Measurements from ENCODE around the gene LGI2.

The LGI2 gene

DNA sequence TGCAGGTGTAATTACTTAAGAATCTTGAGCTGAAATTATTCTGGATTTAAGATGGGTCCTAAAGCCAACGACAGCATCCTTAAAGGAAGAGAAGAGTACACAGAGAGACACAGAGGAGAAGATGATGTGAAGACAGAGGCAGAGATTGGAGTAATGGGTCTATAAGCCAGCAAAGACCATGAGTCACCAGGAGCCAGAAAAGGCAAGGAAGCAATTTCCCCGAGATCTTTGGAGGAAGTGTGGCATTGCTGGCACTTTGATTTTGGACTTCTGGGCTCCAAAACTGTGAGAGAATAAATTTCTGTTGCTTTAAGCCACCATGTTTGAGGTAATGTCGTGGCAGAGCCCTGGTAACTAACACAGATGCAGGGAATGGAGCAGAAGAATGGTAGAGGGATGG is 32.4 kb upstream of the LGI2 start:
- H3K4ac ChIP-seq (ENCODE audit: low read depth, low read length): no peak overlapping the region
- H3K4me2 ChIP-seq (ENCODE audit: low read length): no peak overlapping the region
- DNase-seq: no peak
- no peak overlapping the region for H3K18ac ChIP-seq (ENCODE audit: low read length)
- H3K27ac ChIP-seq (ENCODE audit: low read depth, low read length): no peak overlapping the region
- no peak overlapping the region for H3K4me3 ChIP-seq (ENCODE audit: low read length)
- H4K5ac ChIP-seq (ENCODE audit: low read length): no peak overlapping the region
- no peaks in the 10 kb centered on the region for H3K27me3 ChIP-seq (ENCODE audit: insufficient read depth, low read length, poor library complexity)
- H3K56ac ChIP-seq (ENCODE audit: low read length): no peak overlapping the region
- no peak overlapping the region for H2BK120ac ChIP-seq (ENCODE audit: low read depth, low read length)
- H3K23ac ChIP-seq (ENCODE audit: low read length): no peak overlapping the region
- H2AK5ac ChIP-seq (ENCODE audit: low read length): no peak overlapping the region
- no peak overlapping the region for H3K9ac ChIP-seq (ENCODE audit: low read length)
- H3K79me2 ChIP-seq (ENCODE audit: control insufficient read depth, insufficient read depth, low read length): no peaks in the 10 kb centered on the region
- WGBS (ENCODE audit: extremely low coverage, insufficient coverage, low lambda C conversion rate): no CpG with 5 or more reads among the region's 3 CpGs
- H3K79me1 ChIP-seq (ENCODE audit: low read length): no peaks in the 10 kb centered on the region
- no peak overlapping the region for H4K8ac ChIP-seq (ENCODE audit: low read depth, low read length)
- H3K4me1 ChIP-seq (ENCODE audit: control insufficient read depth, low read depth, low read length): peaks cover 4% of the 10 kb centered on the region
- no peak overlapping the region for H2BK15ac ChIP-seq (replicated peaks; ENCODE audit: low read depth)
- no peak overlapping the region for H2BK5ac ChIP-seq (ENCODE audit: low read length)
- H3K36me3 ChIP-seq (ENCODE audit: control insufficient read depth, insufficient read depth, low read length): no peaks in the 10 kb centered on the region

DNA sequence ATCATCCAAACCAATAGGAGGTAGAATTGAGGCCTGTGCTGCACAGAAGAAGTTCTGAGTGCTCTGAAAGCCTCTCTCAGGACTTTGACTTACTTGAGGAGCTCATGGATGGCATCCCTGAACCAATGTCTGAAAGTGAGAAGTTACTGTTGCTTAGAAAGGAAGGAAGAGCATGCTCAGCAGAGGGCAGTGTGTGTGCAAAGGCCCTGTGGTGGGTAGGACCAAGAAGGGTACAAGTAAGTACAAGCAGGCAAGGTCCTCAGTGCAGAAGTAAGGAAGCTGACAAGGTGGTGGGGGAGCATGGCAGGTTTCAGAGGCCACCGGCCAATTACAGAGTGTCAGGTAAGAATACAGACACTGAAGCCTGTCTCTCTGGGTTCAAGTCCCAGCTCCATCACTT is 31.4 kb upstream of the LGI2 start:
- Histone ChIP-seq H2BK5ac (ENCODE audit: low read length) (no peak overlapping the region), H3K27me3 (ENCODE audit: insufficient read depth, low read length, poor library complexity) (no peaks in the 10 kb centered on the region), H4K8ac (ENCODE audit: low read depth, low read length) (no peak overlapping the region), H3K27ac (ENCODE audit: low read depth, low read length) (no peak overlapping the region), H3K9ac (ENCODE audit: low read length) (no peak overlapping the region), H3K4me3 (ENCODE audit: low read length) (no peak overlapping the region), H3K4ac (ENCODE audit: low read depth, low read length) (no peak overlapping the region), H3K79me2 (ENCODE audit: control insufficient read depth, insufficient read depth, low read length) (no peaks in the 10 kb centered on the region), H3K23ac (ENCODE audit: low read length) (no peak overlapping the region), H2BK120ac (ENCODE audit: low read depth, low read length) (no peak overlapping the region), H2AK5ac (ENCODE audit: low read length) (no peak overlapping the region), H3K4me2 (ENCODE audit: low read length) (no peak overlapping the region), H3K56ac (ENCODE audit: low read length) (no peak overlapping the region), H2BK15ac (replicated peaks; ENCODE audit: low read depth) (no peak overlapping the region), H3K36me3 (ENCODE audit: control insufficient read depth, insufficient read depth, low read length) (no peaks in the 10 kb centered on the region), H3K79me1 (ENCODE audit: low read length) (no peaks in the 10 kb centered on the region), H3K18ac (ENCODE audit: low read length) (no peak overlapping the region), H4K5ac (ENCODE audit: low read length) (no peak overlapping the region), H3K4me1 (ENCODE audit: control insufficient read depth, low read depth, low read length) (peaks cover 4% of the 10 kb centered on the region)
- no CpG with 5 or more reads among the region's 1 CpG for WGBS (ENCODE audit: extremely low coverage, insufficient coverage, low lambda C conversion rate)
- no peak for DNase-seq

DNA sequence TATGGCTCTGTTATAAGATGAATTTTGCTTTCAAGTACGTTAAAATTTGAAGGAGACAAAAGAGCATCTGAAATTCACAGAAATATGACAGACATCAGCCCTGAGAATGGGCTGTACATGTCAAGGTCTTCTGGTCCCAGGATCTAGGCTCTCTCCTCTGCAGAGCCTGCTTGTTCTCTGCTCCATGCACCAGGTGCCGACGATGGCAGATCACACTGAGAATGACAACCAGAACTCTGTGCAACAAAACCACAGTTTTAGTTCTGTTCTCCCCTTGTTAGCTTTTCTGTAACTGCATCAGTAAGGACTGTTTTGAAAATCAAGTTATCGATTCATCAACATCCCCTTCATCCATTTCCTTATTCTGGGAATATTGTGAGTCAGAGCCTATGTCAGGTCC is 30.9 kb upstream of the LGI2 start:
- Histone ChIP-seq H3K27ac (ENCODE audit: low read depth, low read length) (no peak overlapping the region), H4K8ac (ENCODE audit: low read depth, low read length) (no peak overlapping the region), H2AK5ac (ENCODE audit: low read length) (no peak overlapping the region), H4K5ac (ENCODE audit: low read length) (no peak overlapping the region), H3K56ac (ENCODE audit: low read length) (no peak overlapping the region), H2BK120ac (ENCODE audit: low read depth, low read length) (no peak overlapping the region), H3K4me1 (ENCODE audit: control insufficient read depth, low read depth, low read length) (peaks cover 4% of the 10 kb centered on the region), H3K4ac (ENCODE audit: low read depth, low read length) (no peak overlapping the region), H3K4me3 (ENCODE audit: low read length) (no peak overlapping the region), H3K79me1 (ENCODE audit: low read length) (no peaks in the 10 kb centered on the region), H2BK5ac (ENCODE audit: low read length) (no peak overlapping the region), H3K79me2 (ENCODE audit: control insufficient read depth, insufficient read depth, low read length) (no peaks in the 10 kb centered on the region), H3K9ac (ENCODE audit: low read length) (no peak overlapping the region), H3K18ac (ENCODE audit: low read length) (no peak overlapping the region), H2BK15ac (replicated peaks; ENCODE audit: low read depth) (no peak overlapping the region), H3K4me2 (ENCODE audit: low read length) (no peak overlapping the region), H3K27me3 (ENCODE audit: insufficient read depth, low read length, poor library complexity) (no peaks in the 10 kb centered on the region), H3K36me3 (ENCODE audit: control insufficient read depth, insufficient read depth, low read length) (no peaks in the 10 kb centered on the region), H3K23ac (ENCODE audit: low read length) (no peak overlapping the region)
- no peak for DNase-seq
- no CpG with 5 or more reads among the region's 4 CpGs for WGBS (ENCODE audit: extremely low coverage, insufficient coverage, low lambda C conversion rate)

DNA sequence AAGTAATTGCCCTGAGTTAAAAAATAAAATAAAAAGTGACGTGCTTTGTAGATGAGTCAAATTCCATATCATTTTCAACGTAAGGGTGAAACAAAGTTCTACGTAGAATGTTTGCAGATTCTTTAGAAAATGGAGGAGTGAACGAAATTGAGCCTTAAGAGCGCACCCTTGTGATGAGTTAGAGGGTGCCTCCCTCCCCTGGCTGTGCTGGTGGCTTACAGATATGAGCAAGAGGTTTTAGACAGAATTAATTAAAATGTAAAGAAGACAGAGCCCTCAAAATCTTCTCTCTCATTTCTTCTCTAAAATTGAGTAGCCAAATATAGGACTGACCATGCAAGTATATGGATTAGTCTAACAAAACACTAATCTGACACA is 30.2 kb upstream of the LGI2 start:
- no peaks in the 10 kb centered on the region for H3K79me2 ChIP-seq (ENCODE audit: control insufficient read depth, insufficient read depth, low read length)
- H3K4me2 ChIP-seq (ENCODE audit: low read length): no peak overlapping the region
- no peak overlapping the region for H4K8ac ChIP-seq (ENCODE audit: low read depth, low read length)
- no peak overlapping the region for H3K9ac ChIP-seq (ENCODE audit: low read length)
- H3K4me1 ChIP-seq (ENCODE audit: control insufficient read depth, low read depth, low read length): peaks cover 4% of the 10 kb centered on the region
- H3K18ac ChIP-seq (ENCODE audit: low read length): no peak overlapping the region
- H3K36me3 ChIP-seq (ENCODE audit: control insufficient read depth, insufficient read depth, low read length): no peaks in the 10 kb centered on the region
- H2BK5ac ChIP-seq (ENCODE audit: low read length): no peak overlapping the region
- no peak overlapping the region for H3K23ac ChIP-seq (ENCODE audit: low read length)
- H3K27ac ChIP-seq (ENCODE audit: low read depth, low read length): no peak overlapping the region
- H2BK120ac ChIP-seq (ENCODE audit: low read depth, low read length): no peak overlapping the region
- H3K79me1 ChIP-seq (ENCODE audit: low read length): no peaks in the 10 kb centered on the region
- H3K56ac ChIP-seq (ENCODE audit: low read length): no peak overlapping the region
- no peak overlapping the region for H2AK5ac ChIP-seq (ENCODE audit: low read length)
- no peaks in the 10 kb centered on the region for H3K27me3 ChIP-seq (ENCODE audit: insufficient read depth, low read length, poor library complexity)
- H3K4me3 ChIP-seq (ENCODE audit: low read length): no peak overlapping the region
- WGBS (ENCODE audit: extremely low coverage, insufficient coverage, low lambda C conversion rate): no CpG with 5 or more reads among the region's 5 CpGs
- H4K5ac ChIP-seq (ENCODE audit: low read length): no peak overlapping the region
- no peak for DNase-seq
- H3K4ac ChIP-seq (ENCODE audit: low read depth, low read length): no peak overlapping the region
- no peak overlapping the region for H2BK15ac ChIP-seq (replicated peaks; ENCODE audit: low read depth)

DNA sequence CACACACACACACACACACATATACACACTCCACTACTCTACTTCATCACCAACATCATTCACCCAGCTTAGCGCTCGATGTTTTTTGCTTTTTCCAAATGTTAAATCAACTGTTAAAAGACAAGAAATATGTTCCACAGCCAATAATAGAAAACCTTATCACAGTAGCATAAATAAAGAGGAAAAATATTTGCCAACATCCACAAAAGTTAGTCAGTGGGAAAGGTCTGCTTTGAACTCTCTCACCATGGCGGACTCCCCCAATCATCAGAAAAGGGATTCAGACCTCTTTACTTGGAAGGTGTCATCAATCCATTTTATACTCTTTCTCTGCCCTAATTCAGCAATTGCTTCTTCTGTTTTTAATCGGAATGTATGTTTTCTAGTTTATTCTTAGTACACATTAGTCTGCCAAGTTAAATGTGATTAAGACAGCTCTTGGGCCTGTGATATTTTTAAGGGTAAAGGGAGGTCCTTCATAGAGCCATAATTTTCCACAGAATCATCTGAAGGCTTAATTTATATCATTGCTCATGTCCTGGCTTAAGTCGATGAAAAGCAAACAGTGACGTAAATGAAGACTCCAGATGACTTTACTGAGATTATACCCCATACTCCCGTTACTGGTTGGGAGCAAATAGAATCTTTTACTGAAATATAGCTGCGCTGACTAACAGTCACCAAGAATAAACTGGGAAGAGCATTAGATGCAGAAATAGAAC is 29.7 kb upstream of the LGI2 start:
- WGBS (ENCODE audit: extremely low coverage, insufficient coverage, low lambda C conversion rate): 100% methylated on average over 2 of the region's 8 CpGs
- no peak overlapping the region for H3K56ac ChIP-seq (ENCODE audit: low read length)
- H3K9ac ChIP-seq (ENCODE audit: low read length): no peak overlapping the region
- H3K27ac ChIP-seq (ENCODE audit: low read depth, low read length): no peak overlapping the region
- no peak overlapping the region for H3K4ac ChIP-seq (ENCODE audit: low read depth, low read length)
- DNase-seq: no peak
- H3K4me3 ChIP-seq (ENCODE audit: low read length): no peak overlapping the region
- no peak overlapping the region for H2AK5ac ChIP-seq (ENCODE audit: low read length)
- H2BK120ac ChIP-seq (ENCODE audit: low read depth, low read length): no peak overlapping the region
- no peaks in the 10 kb centered on the region for H3K36me3 ChIP-seq (ENCODE audit: control insufficient read depth, insufficient read depth, low read length)
- no peak overlapping the region for H4K5ac ChIP-seq (ENCODE audit: low read length)
- no peaks in the 10 kb centered on the region for H3K79me2 ChIP-seq (ENCODE audit: control insufficient read depth, insufficient read depth, low read length)
- no peaks in the 10 kb centered on the region for H3K27me3 ChIP-seq (ENCODE audit: insufficient read depth, low read length, poor library complexity)
- no peak overlapping the region for H3K23ac ChIP-seq (ENCODE audit: low read length)
- H2BK5ac ChIP-seq (ENCODE audit: low read length): no peak overlapping the region
- H3K79me1 ChIP-seq (ENCODE audit: low read length): no peaks in the 10 kb centered on the region
- H3K4me1 ChIP-seq (ENCODE audit: control insufficient read depth, low read depth, low read length): peaks cover 4% of the 10 kb centered on the region
- H4K8ac ChIP-seq (ENCODE audit: low read depth, low read length): no peak overlapping the region
- no peak overlapping the region for H3K18ac ChIP-seq (ENCODE audit: low read length)
- H2BK15ac ChIP-seq (replicated peaks; ENCODE audit: low read depth): no peak overlapping the region
- no peak overlapping the region for H3K4me2 ChIP-seq (ENCODE audit: low read length)

DNA sequence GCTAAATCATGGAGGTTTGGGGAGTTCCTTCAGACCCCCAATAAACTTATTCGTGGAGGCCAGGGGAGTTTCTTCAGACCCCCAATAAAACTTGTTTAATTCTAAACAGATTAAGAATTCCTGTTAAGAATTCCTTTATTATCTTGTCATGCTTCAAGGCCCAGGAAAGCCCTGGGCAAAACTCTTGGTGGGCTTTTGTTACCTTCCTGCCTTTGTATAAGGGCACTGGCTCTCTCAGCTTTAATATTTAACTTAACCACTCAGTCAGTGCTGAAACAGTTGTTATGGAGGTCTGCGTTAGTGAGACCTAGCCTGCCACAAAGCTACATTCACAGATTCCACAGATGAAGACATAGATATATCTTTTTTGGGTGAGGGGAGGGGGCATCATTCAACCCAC is 29.0 kb upstream of the LGI2 start:
- Histone ChIP-seq H4K8ac (ENCODE audit: low read depth, low read length) (no peak overlapping the region), H3K23ac (ENCODE audit: low read length) (no peak overlapping the region), H3K27me3 (ENCODE audit: insufficient read depth, low read length, poor library complexity) (no peaks in the 10 kb centered on the region), H2BK5ac (ENCODE audit: low read length) (no peak overlapping the region), H4K5ac (ENCODE audit: low read length) (no peak overlapping the region), H3K4me3 (ENCODE audit: low read length) (no peak overlapping the region), H2BK15ac (replicated peaks; ENCODE audit: low read depth) (no peak overlapping the region), H2AK5ac (ENCODE audit: low read length) (no peak overlapping the region), H3K9ac (ENCODE audit: low read length) (no peak overlapping the region), H3K27ac (ENCODE audit: low read depth, low read length) (no peak overlapping the region), H3K18ac (ENCODE audit: low read length) (no peak overlapping the region), H3K79me1 (ENCODE audit: low read length) (no peaks in the 10 kb centered on the region), H3K4me2 (ENCODE audit: low read length) (no peak overlapping the region), H3K36me3 (ENCODE audit: control insufficient read depth, insufficient read depth, low read length) (no peaks in the 10 kb centered on the region), H3K4me1 (ENCODE audit: control insufficient read depth, low read depth, low read length) (no peaks in the 10 kb centered on the region), H3K79me2 (ENCODE audit: control insufficient read depth, insufficient read depth, low read length) (no peaks in the 10 kb centered on the region), H3K56ac (ENCODE audit: low read length) (no peak overlapping the region), H2BK120ac (ENCODE audit: low read depth, low read length) (no peak overlapping the region), H3K4ac (ENCODE audit: low read depth, low read length) (no peak overlapping the region)
- no peak for DNase-seq
- no CpG with 5 or more reads among the region's 2 CpGs for WGBS (ENCODE audit: extremely low coverage, insufficient coverage, low lambda C conversion rate)
